Ishikawa (cell line): ENCODE data around the gene PLA2G4E.

Experiments used
- CEBPB ChIP-seq: IDR thresholded peaks from 2 replicates; pipeline ENCODE4 v1.6.1; 2012
- CREB1 ChIP-seq: IDR thresholded peaks from 2 replicates; pipeline ENCODE4 v1.6.1; 2012; ENCODE audit warnings: low read depth
- EGR1 ChIP-seq: IDR thresholded peaks from 2 replicates; pipeline ENCODE4 v1.6.1; 2012
- EP300 ChIP-seq: IDR thresholded peaks from 2 replicates; pipeline ENCODE4 v1.6.1; 2012; ENCODE audit warnings: borderline replicate concordance
- FOXM1 ChIP-seq: IDR thresholded peaks from 2 replicates; pipeline ENCODE4 v1.6.1; 2012; ENCODE audit warnings: low read depth, borderline replicate concordance
- MAX ChIP-seq: IDR thresholded peaks from 2 replicates; pipeline ENCODE4 v1.6.1; 2012
- NFIC ChIP-seq: IDR thresholded peaks from 2 replicates; pipeline ENCODE4 v1.6.1; 2012
- RAD21 ChIP-seq: IDR thresholded peaks from 2 replicates; pipeline ENCODE4 v1.6.1; 2012; ENCODE audit warnings: low read depth
- TAF1 ChIP-seq: IDR thresholded peaks from 2 replicates; pipeline ENCODE4 v1.6.1; 2012; ENCODE audit warnings: low read depth, mild to moderate bottlenecking
- TCF12 ChIP-seq: IDR thresholded peaks from 2 replicates; pipeline ENCODE4 v1.6.1; 2012; ENCODE audit warnings: low read depth
- TEAD4 ChIP-seq: IDR thresholded peaks from 2 replicates; pipeline ENCODE4 v1.6.1; 2012
- USF1 ChIP-seq: IDR thresholded peaks from 2 replicates; pipeline ENCODE4 v1.6.1; 2012
- YY1 ChIP-seq: IDR thresholded peaks from 2 replicates; pipeline ENCODE4 v1.6.1; 2012; ENCODE audit warnings: low read depth
- ZBTB7A ChIP-seq: IDR thresholded peaks from 2 replicates; pipeline ENCODE4 v1.6.1; 2012; ENCODE audit warnings: low read depth
- TF ChIP-seq, protein P1 (sequence below): IDR thresholded peaks from 2 replicates; pipeline ENCODE4 v1.6.1; 2012; ENCODE audit warnings: low read depth, mild to moderate bottlenecking

PLA2G4E gene

GRCh38 chr15:41943543-41944312, 77.1 kb downstream of the PLA2G4E start:
- TF ChIP-seq EGR1 (no peak), TCF12 (no peak), ZBTB7A (no peak), MAX (no peak), USF1 (no peak)
- TF ChIP-seq, protein P1, sequence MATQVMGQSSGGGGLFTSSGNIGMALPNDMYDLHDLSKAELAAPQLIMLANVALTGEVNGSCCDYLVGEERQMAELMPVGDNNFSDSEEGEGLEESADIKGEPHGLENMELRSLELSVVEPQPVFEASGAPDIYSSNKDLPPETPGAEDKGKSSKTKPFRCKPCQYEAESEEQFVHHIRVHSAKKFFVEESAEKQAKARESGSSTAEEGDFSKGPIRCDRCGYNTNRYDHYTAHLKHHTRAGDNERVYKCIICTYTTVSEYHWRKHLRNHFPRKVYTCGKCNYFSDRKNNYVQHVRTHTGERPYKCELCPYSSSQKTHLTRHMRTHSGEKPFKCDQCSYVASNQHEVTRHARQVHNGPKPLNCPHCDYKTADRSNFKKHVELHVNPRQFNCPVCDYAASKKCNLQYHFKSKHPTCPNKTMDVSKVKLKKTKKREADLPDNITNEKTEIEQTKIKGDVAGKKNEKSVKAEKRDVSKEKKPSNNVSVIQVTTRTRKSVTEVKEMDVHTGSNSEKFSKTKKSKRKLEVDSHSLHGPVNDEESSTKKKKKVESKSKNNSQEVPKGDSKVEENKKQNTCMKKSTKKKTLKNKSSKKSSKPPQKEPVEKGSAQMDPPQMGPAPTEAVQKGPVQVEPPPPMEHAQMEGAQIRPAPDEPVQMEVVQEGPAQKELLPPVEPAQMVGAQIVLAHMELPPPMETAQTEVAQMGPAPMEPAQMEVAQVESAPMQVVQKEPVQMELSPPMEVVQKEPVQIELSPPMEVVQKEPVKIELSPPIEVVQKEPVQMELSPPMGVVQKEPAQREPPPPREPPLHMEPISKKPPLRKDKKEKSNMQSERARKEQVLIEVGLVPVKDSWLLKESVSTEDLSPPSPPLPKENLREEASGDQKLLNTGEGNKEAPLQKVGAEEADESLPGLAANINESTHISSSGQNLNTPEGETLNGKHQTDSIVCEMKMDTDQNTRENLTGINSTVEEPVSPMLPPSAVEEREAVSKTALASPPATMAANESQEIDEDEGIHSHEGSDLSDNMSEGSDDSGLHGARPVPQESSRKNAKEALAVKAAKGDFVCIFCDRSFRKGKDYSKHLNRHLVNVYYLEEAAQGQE: no peak

DNA sequence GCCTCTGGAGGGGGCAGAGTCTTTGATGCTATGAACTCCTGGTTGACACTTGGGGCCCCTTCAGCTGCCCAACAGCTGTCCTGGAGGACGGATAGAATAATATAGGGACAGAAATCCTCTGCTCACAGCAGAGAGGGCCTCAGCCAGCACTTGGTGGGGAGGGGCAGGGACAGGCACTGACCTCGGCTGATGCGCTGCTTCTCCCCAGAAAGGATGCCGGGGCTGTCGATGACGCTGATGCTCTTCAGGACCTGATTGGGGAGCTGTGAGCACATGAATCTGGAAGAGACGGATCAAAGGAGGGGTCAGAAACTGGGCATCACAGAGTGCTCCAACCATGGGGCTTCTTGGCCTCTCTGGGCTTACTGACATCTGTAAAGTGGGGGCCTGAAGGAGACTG, 78.0 kb downstream of the PLA2G4E start:
- TF ChIP-seq MAX (no peak), TAF1 (no peak)

DNA sequence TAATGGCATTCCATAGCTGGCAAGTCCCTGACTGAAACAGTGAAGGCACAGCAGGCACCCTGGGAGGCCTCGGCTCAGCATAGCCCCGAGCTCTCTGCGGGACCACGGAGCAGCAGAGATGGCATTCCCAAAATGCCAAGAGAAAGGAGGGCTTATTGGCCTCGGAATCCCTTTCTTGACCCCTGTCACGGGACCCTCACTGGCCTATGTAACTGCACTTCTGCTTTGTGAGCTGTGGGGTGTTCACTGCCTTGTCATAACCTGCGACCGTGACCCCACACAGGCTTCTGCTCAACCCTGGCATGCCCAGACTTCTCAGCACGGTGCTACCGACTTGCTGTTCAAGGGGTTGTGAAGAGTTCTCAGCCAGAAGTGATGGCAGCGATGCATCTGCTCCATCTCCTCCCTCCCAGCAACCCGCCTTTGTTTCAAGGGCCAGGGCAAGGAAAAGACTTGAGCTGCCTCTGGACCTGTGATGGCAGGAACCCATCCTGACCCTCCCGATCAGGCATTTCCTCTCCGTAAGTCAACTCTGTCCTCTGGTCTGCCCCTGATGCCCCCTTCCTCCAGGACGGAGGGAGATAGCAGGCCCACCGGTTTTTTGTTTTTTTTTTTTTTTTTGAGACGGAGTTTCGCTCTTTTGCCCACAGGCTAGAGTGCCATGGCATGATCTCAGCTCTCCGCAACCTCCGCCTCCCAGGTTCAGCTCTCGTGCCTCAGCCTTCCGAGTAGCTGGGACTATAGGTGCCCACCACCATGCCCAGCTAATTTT, 79.0 kb downstream of the PLA2G4E start:
- TF ChIP-seq TCF12 (peak; percentile 66), TEAD4 (peak; percentile 84), ZBTB7A (0 out of 2 replicates have a peak, but pooled peaks have one; percentile 24), EP300 (peak; percentile 56; the same call in 1 of the 2 replicates), RAD21 (no peak), NFIC (peak; percentile 66; the same call in 1 of the 2 replicates)
- TF ChIP-seq, protein P1: no peak

DNA sequence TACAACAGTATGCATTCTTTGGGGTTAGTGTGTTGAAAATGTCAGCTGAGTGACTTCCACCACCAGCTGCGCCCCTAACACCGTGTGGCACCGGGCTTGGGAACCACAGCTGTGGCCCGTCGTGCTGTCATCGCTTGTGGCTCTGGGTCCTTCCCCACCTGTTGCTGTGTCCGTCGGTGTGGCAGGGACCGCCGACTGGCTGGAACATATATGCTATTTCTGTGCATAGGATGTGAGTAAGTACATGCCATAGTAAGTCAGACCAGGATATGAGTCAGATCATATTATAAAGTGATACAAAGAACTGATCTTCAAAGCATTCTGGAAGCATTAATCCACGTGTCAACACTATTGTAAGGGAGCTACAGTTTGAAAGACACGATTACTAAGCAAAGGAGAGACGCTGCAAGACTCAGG, 80.4 kb downstream of the PLA2G4E start:
- TF ChIP-seq USF1: no peak
- peak; percentile 46; the same call in 1 of the 2 replicates for TF ChIP-seq EP300
- TF ChIP-seq CEBPB: no peak
- TF ChIP-seq MAX: peak; percentile 46; the same call in 1 of the 2 replicates

DNA sequence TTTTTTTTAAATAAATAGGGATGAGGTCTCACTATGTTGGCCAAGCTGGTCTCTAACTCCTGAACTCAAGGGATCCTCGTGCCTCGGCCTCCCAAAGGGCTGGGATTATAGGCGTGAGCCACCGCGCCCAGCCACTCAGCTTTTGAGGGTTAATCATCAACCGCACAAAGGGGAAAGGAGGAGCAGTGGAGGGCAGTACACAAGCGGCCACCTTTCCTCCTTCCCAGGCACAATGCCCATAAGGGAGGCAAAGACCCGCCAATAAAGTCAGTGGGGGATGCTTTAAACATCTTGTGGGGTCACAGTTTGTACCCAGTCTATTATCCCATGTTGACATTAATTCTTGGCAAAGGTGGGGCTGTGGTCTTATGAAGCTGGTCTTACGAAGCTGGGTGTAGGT, 80.9 kb downstream of the PLA2G4E start:
- TF ChIP-seq EGR1: no peak

- TF ChIP-seq MAX: no peak
- TF ChIP-seq NFIC: no peak
- no peak for TF ChIP-seq RAD21
- TF ChIP-seq CREB1: no peak
- TF ChIP-seq EGR1: no peak
- no peak for TF ChIP-seq USF1
- TF ChIP-seq YY1: no peak
- TF ChIP-seq TEAD4: no peak
- TF ChIP-seq TAF1: no peak
- TF ChIP-seq, protein P1: no peak
- TF ChIP-seq EP300: no peak
- no peak for TF ChIP-seq ZBTB7A
- TF ChIP-seq CEBPB: no peak
- no peak for TF ChIP-seq FOXM1
- TF ChIP-seq TCF12: no peak
These were observed 83.3 kb downstream of the PLA2G4E start for GRCh38 chr15:41937568-41937923.
